ENCODE measurements around the gene PCDHGB1.
"Not testable (repeated sequence)": the region's sequence is repeated elsewhere in the genome, so short reads cannot be mapped to it uniquely, and the experiment has no call there.

Gene PCDHGB1

DNA sequence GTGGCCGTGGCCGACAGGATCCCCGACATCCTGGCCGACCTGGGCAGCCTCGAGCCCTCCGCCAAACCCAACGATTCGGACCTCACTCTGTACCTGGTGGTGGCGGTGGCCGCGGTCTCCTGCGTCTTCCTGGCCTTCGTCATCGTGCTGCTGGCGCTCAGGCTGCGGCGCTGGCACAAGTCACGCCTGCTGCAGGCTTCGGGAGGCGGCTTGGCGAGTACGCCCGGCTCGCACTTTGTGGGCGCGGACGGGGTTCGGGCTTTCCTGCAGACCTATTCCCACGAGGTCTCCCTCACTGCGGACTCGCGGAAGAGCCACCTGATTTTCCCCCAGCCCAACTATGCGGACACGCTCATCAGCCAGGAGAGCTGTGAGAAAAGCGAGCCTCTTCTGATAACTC lies 3.9 kb upstream of the PCDHGB1 start:
- not testable (repeated sequence) for DNase-seq

GRCh38 chr5:141351591-141351990 lies 1.7 kb downstream of the PCDHGB1 start:
- no peak for DNase-seq

- no peak for DNase-seq
Measured at GRCh38 chr5:141354900-141355469, 5.1 kb downstream of the PCDHGB1 start, which contains the start of gene PCDHGA4. PCDHGA4 (plus strand) TSS chr5:141355021; CDS start chr5:141355108, 87 bp downstream.

GRCh38 chr5:141355641-141356040 lies 5.7 kb downstream of the PCDHGB1 start:
- DNase-seq, result no peak

DNA sequence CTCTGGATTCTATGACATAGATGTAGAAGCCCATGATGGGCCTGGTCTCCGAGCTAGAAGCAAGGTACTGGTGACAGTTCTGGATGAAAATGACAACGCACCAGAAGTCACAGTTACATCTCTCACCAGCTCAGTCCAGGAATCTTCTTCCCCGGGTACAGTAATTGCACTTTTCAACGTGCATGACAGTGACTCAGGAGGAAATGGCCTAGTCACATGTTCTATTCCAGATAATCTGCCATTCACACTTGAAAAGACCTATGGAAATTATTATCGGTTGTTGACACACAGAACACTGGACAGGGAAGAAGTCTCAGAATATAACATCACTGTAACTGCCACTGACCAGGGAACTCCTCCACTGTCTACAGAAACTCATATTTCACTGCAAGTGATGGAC lies 6.2 kb downstream of the PCDHGB1 start:
- DNase-seq, result no peak

DNA sequence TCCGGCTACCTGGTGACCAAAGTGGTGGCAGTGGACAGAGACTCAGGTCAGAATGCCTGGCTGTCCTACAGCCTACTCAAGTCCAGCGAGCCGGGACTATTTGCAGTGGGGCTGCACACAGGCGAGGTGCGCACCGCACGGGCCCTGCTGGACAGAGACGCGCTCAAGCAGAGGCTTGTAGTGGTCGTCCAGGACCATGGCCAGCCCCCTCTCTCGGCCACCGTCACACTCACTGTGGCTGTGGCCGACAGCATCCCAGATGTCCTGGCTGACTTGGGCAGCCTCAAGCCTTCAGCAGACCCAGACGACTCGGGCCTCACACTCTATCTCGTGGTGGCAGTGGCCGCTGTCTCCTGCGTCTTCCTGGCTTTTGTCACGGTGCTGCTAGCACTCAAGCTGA lies 7.1 kb downstream of the PCDHGB1 start:
- DNase-seq, result no peak

- no peak for DNase-seq
Measured at GRCh38 chr5:141359790-141360426, 10.0 kb downstream of the PCDHGB1 start, which contains the start of gene PCDHGB2. PCDHGB2 (plus strand) TSS chr5:141359994; CDS start chr5:141360136, 142 bp downstream.

- DNase-seq, result no peak
Measured at GRCh38 chr5:141360685-141361084, 10.8 kb downstream of the PCDHGB1 start.

GRCh38 chr5:141362719-141363118 lies 12.8 kb downstream of the PCDHGB1 start:
- DNase-seq, result no peak

DNA sequence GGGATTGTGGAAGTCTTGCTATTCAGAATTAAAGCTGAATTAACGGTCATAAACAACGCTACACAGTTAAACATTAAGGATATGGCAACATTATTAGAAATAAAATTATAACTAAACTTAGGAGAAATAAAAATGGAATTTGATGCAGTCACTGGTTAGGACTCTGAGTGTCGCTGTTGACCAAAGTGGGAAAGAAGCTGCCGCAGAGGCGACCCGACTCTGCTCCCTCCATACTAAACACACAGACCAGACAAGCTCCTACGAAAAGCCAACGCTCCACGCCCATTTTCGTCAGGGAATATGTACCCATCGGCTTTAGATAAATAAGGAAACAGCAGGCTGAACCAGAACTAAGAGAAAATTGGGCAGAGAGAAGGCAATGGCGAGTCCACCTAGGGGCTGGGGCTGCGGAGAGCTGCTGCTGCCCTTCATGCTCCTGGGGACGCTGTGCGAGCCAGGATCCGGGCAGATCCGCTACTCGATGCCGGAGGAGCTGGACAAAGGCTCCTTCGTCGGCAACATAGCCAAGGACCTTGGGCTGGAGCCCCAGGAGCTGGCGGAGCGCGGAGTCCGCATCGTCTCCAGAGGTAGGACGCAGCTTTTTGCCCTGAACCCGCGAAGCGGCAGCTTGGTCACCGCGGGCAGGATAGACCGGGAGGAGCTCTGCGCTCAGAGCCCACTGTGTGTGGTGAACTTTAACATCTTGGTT lies 14.2 kb downstream of the PCDHGB1 start, which contains the start of gene PCDHGA5:
TSS of gene PCDHGA5 (plus strand) at position 211 of the 709 bp plus-strand sequence. CDS start at position 380, 169 bp downstream.
- no peak for DNase-seq

GRCh38 chr5:141366016-141366896 lies 16.4 kb downstream of the PCDHGB1 start:
- DNase-seq, result no peak

GRCh38 chr5:141369994-141370848 lies 20.3 kb downstream of the PCDHGB1 start, which contains the start of gene PCDHGB3:
PCDHGB3 (plus strand) TSS chr5:141370242; CDS start chr5:141370395, 153 bp downstream.
- peak; percentile 36 for DNase-seq

- DNase-seq, result no peak
Measured at GRCh38 chr5:141371572-141372475, 21.9 kb downstream of the PCDHGB1 start.

GRCh38 chr5:141373673-141374317 lies 23.9 kb downstream of the PCDHGB1 start, which contains the start of gene PCDHGA6:
PCDHGA6 (plus strand) TSS chr5:141373891; CDS start chr5:141374084, 193 bp downstream.
- DNase-seq, result no peak

- no peak for DNase-seq
Measured at GRCh38 chr5:141374627-141375026, 24.7 kb downstream of the PCDHGB1 start.

- not testable (repeated sequence) for DNase-seq
Measured at GRCh38 chr5:141375444-141376155, 25.7 kb downstream of the PCDHGB1 start.

- no peak for DNase-seq
Measured at GRCh38 chr5:141382469-141383294, 32.8 kb downstream of the PCDHGB1 start, which contains the start of gene PCDHGA7. PCDHGA7 (plus strand) TSS chr5:141382742; CDS start chr5:141382900, 158 bp downstream.

GRCh38 chr5:141383345-141383744 lies 33.4 kb downstream of the PCDHGB1 start:
- no peak for DNase-seq
